ENCODE results near the gene ZNRF1. TPM values are rescaled to one million over a fixed set of nuclear protein-coding genes. Genes with fewer than 3 reads are reported as not detected.

ZNRF1 gene
- total RNA-seq, 1 donor from 2014 or later, result 24.6 TPM

DNA sequence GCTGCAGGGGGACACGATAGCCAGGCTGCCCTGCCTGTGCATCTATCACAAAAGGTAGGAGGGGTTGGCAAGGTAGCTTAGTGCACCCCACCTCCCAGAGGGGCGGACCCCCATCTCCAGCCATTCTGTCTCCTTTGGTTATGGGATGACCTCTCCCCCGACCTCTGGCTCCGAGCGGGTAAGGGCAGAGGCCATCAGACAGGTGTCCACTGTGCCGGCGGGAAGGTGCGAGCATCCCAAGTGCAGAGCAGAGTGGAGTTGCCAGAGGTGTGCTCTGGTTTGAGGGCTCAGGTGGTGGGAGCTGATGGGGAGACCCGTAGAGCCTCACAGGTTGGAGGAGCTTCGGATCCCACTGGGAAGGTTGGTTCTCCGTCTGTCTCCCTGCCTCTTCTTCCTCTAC, 106.0 kb downstream of the ZNRF1 start:
- intact Hi-C loops (cut with DNase I), result loop anchor here (10.0 kb wide), 1 partner anchor 50 kb away; no protein-coding TSS in a partner anchor
- DNase-seq (ENCODE audit: low spot score) (no peak), ATAC-seq (no peak)

DNA sequence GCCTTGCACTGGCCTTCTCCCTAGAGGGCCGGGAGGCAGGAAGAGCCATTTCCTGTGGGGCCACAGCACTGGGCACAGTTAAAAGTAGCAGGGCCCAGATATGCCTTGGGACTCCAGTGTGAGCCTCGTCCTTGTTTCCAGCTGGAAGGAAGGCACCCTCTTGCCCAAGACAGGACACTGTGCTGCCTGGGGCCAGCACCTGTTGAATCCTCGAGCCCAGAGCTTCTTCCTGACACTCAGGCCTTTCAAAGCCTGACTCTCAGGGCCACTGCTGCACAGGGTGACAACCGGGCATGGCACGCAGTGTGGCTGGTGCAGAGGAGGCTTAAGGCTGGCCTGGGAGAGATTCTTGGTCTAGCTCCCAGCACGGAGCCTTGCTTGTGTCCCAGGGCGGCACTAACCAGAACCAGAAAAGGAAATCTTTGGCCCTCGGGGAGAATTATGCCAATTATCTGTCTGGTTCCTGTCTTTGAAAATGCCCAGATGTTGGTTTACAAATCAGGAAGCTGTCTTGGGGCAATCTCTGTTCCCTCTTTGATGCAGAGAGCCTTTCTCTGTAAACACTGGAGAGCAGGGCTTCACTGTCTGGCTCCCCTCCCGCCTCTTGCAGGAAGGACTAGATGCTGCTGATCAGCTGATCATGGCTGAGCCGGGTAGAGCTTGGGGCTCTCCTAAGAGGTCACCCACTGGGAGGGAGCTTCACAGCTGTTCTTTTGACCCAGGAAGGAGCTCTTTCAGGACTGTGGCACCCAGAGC, 106.7 kb downstream of the ZNRF1 start:
- DNase-seq (ENCODE audit: low spot score) (no peak), ATAC-seq (peak; percentile 36)
- intact Hi-C loops (cut with DNase I), result loop anchor here (10.0 kb wide), 1 partner anchor 51 kb away; no protein-coding TSS in a partner anchor

DNA sequence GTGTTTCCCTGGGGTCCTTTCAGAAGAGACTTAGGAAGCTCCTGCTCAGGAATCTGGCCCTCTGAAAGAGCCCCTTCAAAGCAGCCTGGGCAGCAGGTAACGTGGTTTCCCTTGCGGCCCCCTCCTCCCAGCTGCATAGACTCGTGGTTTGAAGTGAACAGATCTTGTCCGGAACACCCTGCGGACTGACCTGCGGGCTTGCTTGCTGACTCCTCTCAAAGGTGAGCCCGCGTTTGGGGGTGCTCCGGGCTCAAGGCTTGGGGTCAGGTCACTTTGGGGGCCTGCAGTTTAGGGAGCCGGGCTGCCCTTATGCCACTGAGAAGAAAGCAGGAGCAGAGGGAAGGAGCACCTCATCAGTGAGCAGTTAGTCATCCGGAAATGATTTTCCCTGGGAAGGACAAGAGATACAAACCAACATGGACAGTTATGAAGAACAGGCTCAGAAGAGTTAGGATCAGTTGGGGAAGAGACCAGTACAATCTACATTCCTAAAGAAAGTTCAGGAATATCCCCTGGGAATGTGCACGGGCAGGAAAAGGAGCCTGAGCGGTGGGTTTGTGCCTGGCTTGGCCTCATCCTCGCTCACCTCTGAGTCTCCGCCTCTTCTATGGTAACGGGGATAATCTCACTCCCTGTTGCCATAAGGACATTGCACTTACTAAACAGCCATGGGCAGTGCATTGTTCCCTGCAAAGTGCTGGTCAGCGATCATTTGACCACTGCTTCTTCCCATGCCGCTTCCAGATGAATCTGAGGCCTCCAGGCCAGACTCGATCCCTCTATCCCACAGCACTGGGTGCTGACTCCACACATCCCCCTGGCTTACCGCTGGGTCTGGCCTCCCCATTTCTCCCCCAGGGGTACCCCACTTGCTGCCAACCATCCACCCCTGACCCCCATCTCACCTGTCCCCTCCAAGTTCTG, 107.8 kb downstream of the ZNRF1 start:
- no peak for ATAC-seq
- DNase-seq (ENCODE audit: low spot score), result no peak
- intact Hi-C loops (cut with DNase I), result loop anchor here (10.0 kb wide), 1 partner anchor 52 kb away; no protein-coding TSS in a partner anchor

DNA sequence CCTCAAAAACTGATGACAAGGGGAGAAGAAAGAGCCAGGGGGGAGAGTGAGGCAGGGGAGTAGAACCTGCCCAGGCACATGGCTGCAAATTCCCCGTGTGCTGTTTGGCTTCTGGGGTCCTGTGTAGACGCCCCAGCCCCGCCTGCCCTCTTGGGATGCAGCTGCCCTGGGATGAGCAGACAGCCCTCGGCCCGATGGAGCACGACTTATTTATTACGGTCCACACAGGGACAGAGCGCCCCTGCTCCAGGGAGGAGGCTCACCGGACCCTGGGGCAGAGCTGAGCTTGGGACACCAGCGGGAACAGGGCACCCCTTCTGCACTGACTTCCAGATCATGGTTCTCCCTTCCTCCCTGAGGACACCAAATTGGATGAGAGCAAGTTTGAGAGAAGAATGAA, 108.7 kb downstream of the ZNRF1 start:
- intact Hi-C loops (cut with DNase I), result loop anchor here (10.0 kb wide), 1 partner anchor 53 kb away; no protein-coding TSS in a partner anchor
- no peak for ATAC-seq
- DNase-seq (ENCODE audit: low spot score), result no peak

DNA sequence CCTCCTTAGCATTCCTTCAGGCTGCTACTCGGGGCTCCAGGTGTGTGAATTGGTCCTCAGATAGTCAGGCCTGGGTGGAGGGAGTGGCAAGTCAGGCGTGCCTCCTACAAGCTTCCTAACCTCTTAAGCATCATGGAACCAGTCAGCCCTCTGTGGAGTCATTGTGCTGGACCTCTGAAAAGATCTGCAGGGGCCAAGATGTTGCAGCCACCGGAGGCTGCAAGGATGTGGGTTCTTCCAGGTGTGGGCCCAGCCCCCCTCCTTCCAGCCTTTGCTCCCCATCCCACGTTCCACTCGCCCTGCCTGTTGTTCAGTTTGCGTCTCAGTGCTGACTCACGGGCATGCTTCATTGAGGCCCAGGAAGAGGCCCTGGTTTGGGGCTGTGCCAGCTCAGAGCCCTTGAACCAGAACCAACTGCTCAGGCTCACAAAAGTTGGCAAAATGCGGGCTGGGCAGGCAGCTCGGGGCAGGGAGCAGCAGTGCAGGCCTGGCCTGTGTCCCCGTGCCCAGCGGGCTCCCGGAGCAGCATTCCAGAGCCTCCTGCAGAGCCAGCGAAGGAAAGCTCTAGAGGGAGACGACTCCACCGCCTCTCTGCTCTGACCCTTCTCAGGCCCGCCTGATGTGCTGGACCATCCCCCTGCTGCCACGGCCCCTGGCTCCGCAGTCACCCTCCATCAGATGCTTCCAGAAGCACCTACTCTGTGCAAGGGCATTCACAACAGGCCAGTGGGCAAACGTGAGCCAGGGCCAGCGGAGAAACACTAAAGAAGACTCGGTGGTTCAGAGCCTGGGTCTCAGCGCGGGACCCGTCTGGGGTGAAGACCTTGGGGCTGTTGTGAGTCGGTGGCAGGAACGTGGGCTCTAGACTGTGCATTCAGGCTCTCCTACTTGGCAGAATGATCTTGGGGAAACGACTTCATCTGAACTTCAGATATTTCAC, 110.2 kb downstream of the ZNRF1 start:
- DNase-seq (ENCODE audit: low spot score) (peak; percentile 88), ATAC-seq (peak; percentile 12)
- intact Hi-C loops (cut with DNase I), result loop anchor here (10.0 kb wide), 1 partner anchor 54 kb away; no protein-coding TSS in a partner anchor

DNA sequence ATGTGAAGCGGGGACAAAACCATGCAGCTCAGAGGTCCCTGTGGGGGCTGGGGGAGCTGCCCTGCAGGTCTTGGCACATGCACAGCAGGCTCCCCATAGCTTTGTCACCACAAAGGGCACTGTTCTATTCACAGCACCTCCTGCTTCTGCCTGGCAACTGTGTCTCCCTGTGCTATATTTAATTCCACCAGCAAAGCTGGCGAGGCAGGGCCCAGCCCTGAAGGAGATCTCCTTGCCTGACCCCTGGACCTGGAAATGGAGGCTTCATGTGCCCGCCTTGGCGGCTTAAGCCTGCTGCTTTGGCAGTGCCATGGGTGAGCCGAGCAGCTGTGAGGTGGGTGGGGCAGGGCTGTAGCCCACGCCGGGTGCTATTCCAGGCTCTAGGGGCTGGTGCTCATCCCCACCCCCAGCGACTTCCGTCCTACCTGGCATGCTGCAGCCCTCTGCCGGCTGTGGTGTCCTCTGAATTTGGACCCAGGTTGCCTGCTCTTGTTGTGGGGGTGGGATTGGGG, 111.0 kb downstream of the ZNRF1 start:
- intact Hi-C loops (cut with DNase I), result loop anchor here (2.0 to 10.0 kb wide), 2 partner anchors 55 to 111 kb away; partner anchors contain the start of gene ZNRF1
- DNase-seq (ENCODE audit: low spot score) (no peak), ATAC-seq (peak; percentile 4)

DNA sequence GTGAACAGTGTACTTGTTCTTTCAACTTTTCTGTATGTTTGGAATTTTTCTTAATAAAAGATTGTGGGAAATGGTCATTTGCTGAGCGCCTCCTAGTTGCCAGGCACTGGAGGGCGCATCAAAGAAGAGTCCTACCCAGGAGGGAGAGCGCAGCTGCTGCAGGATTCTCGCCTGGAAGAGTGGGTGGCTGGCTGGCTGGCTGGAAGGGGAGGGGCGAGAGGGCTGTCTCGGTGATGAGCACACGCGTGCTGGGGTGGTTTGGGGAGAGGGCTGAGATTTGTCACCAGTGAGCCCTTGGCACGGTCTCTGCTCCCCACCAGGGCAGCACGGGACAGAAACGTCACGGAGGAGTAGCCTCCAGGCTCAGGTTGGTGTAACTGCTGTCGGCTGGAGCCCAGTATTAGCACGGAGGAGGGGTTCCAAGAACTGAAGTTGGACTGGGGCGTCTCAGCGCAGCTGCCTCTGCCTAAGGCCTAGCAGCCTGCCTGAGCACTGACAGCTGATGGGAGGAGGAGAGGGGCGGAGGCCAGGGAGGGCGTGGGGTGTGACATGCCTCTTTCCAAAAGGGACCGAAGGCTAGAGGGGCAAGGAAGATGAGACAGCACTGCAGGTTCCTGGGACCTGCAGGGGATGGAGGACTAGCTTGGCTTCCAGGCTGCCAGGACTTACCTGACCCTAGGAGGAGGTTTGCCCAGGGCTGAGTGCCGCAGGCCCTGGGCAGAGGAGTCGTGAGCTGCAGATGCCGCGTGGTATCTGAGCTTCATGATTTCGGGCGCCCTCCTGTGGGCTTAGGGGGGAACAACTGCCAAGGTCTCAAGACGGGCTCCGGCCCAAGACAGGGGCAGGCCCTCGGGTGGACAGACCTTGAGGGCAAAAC, 112.1 kb downstream of the ZNRF1 start:
- intact Hi-C loops (cut with DNase I), result loop anchor here (2.0 kb wide), 1 partner anchor 112 kb away; the partner anchor contains the start of gene ZNRF1
- DNase-seq (ENCODE audit: low spot score) (peak; percentile 94), ATAC-seq (peak; percentile 86)

DNA sequence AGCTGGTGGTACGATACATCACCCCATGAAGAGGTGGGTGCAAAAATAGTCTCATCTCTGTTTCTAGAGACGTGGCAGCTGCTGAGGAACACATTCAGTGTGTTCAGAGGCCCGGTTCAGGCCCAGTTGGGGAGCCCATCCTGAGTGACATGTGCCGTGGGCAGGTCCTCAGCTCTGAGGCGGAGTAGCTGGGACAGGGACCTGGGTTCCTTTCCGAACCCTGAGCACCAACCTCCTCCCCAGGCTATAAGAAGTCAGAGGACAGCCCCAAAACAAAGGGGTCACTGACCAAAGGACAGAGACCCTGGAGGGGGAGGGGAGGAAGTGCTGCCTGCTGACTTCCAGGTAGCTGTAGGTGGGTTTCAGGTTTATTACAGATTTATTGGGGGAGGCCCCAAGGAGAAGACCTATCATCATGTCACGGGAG, 112.7 kb downstream of the ZNRF1 start:
- ATAC-seq (peak; percentile 5), DNase-seq (ENCODE audit: low spot score) (no peak)
- intact Hi-C loops (cut with DNase I), result loop anchor here (2.0 kb wide), 1 partner anchor 113 kb away; the partner anchor contains the start of gene ZNRF1

DNA sequence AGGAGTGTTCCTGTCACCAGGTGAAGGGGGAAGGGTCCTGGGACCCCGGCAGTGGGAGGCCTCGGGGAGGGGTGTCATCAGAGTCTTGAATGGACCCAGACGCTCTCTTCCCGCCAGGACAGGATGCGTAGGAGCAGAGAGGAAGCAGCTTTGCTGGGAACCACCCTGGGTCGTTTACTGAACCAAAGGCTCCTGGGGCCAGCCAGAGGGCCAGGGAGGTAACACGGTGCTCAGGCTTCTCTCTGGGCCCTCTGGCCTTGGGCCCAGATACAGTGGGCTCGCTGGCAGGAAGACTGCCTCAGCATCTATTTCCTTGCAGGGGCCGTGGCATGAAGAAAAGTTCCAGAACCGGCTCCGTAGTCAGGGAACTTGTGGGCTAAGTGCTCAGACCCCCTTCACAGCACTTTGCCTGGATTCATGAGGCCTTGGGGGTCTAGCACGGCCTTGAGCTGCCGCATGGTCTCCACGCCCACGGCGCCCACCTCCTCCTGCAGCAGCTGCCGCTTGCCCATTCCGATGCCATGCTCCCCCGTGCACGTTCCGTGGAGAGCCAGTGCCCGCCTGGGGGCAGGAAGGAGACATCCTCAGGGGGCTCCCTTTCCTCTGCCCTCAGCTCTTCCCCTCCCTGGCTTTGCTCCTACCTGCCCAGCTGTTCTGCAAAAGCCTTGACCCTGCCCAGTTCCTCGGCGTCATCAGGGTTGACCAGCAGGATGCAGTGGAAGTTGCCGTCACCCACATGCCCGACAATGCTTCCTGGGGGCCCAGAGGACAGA, 113.3 kb downstream of the ZNRF1 start:
- ATAC-seq (no peak), DNase-seq (ENCODE audit: low spot score) (no peak)
- intact Hi-C loops (cut with DNase I), result loop anchor here (2.0 kb wide), 1 partner anchor 113 kb away; the partner anchor contains the start of gene ZNRF1

DNA sequence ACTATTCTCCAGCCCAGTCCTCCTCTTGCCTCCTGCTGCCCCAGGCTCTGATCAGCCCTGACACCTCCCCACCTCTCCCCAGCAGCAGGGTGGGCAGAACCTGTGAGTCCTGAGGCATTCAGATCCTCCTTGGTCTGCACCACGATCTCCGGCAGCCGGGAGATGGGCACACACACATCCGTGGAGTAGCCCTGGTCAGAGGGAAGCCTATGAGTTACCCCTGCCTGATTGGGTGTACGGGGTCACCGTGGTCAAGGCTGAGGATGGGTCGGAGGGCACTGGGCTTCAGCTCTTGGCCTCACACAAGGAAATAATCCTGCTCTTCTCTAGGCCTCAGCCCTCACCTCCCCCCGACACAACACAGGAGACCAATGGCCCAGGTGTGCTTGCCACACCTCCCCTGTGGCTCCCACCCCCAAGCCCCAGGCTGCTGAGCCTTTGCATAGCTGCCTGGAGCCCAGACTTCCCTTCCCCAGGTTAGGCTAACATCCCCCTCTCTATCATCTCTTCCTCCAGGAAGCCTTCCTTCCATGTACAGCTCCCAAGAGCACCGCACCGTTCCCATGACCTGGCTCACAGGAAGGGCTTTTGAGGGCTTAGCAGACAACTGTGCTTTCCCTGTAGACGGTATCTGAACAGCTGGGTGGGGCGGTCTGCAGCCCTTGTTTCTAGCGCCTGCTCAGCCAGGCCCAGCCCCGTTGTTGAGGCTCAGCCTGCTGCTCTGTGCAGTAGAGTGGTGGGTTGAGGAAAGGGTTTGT, 114.1 kb downstream of the ZNRF1 start:
- no peak for ATAC-seq
- DNase-seq (ENCODE audit: low spot score), result no peak
- intact Hi-C loops (cut with DNase I), result no loop called here

DNA sequence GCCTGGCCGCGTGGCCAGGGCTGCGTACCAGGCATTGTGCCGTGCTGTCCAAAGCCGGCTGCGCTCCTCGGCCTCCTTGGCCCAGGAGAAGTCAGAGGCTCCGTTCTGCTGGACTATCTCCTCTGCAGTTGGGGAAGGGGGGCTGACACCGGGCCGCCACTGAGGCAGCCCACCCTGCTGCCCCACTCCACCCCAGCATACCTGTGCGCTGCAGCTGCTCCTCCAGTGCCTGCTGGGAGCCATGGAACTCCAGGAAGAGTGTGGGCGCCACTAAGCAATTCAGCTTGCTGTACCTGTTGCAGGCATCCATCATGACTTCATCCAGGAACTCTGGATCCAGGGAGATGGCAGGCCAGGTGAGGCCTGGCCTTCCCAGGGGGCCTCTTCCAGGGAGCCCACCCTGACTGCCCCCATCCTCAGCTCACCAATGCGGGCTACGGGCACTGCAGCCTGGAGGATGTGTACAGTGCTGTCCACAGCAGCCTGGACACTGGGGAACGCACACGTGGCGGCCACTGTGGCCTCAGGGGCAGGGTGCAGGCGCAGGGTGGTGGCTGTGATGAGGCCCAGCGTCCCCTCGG, 114.8 kb downstream of the ZNRF1 start:
- intact Hi-C loops (cut with DNase I), result no loop called here
- ATAC-seq (no peak), DNase-seq (ENCODE audit: low spot score) (no peak)

DNA sequence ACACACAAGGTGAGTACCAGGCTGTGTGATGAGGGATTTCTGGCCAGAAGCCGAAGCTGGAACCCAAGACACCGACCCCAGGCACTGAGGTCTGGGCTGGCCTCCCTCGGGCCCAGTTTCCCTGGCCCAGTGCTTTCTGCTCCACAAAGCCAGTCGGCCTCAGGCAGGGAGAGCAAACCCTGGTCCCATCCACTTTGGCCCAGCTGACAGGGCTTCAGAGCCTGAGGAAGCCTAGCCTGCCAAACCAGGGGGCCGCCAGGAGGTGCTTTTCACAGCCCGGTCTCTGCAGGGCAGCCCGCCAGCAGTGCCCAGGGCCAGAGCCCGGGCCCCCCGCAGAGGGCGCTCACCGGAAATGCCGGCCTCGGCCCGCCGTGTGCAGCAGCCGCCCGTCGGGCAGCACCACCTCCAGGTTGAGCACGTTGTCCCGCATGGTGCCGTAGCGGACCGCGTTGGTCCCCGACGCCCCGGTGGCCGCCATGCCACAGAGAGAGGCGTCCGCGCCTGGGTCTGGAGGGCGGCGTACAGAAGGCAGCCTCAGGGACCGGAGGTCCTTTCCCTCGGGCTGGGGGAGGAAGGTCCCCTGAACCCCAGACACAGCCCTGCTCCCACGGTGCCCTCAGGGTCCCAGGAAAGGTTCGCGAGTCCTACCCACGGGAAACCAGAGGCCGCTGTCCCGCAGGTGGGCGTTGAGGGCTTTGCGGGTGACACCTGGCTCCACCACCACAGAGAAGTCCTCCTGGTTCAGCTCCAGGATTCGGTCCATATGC, 115.5 kb downstream of the ZNRF1 start:
- ATAC-seq, result no peak
- intact Hi-C loops (cut with DNase I), result no loop called here
- DNase-seq (ENCODE audit: low spot score), result no peak

DNA sequence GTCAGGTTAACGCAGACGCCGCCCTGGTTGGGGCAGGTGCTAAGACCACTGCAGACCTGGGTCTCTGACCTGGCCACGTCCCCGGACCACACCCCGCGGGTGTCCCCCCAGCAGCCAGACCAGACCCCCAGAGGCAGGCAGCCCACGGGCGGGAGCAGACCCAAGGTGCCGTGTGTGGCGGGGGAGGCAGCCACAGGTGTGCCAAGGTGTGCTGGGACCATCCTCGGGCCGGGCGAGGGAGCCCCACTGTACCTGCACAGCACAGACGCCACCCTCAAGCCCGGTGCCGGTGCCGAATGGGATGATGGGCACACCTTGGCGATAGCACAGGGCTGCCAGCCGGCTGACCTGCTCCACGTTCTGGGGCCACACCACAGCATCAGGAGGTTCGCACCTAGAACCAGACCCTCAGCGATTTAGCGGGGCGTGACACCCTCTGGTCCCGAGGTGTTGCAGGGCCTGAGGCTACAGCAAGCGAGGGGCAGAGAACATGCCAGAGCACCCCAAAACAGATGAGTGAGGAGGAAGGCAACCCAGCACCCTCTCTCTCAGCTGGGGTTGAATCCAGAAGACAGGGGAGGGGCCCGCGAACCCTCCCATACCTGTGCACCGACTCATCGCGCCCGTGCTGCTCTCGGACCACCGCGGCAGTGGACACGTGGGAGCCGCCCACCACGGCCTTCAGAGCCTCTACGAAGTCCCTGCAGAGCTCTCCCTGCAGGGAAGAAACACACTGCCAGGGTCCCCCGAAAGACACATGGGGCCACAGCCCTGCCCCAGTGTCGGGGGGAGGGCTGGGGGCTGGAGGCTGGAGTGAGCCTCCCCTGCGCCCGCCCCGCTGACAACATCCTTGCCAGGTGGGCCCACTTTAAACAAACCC, 116.4 kb downstream of the ZNRF1 start:
- no peak for DNase-seq (ENCODE audit: low spot score)
- no peak for ATAC-seq
- intact Hi-C loops (cut with DNase I), result no loop called here
